A549 (cell line): ENCODE results near the gene SLF2. TPM values are rescaled to one million over a fixed set of nuclear protein-coding genes. Genes with fewer than 3 reads are reported as not detected.

Experiments
- ATAC-seq, 2 experiments: fragments of 200-7000 bp in 1 of 2; fragments of >200 bp in 1 of 2; cut with Nextera tagmentation in 1 of 2; cut with Tn5 transposase in 1 of 2; 3 replicates each; pipeline versions ENCODE4 v1.8.0 to v1.9.1; 2018 to 2020; ENCODE audit warnings: mild to moderate bottlenecking in 1 of 2, moderate library complexity in 1 of 2
- CTCF ChIA-PET: fragments of 300-600 bp; sonication (Branson Sonifier 250); formaldehyde crosslinking; extraction: SDS; loops from one replicate; lab custom pipeline; 2021; ENCODE audit warnings: antibody characterized with exemption, inconsistent platforms; lab: Yijun Ruan, JAX
- POLR2A ChIA-PET: fragments of 350-600 bp; formaldehyde crosslinking; extraction: SDS; loops from one replicate; lab custom pipeline; 2021; ENCODE audit warnings: antibody characterized with exemption, inconsistent platforms; lab: Yijun Ruan, JAX
- DNase-seq, 2 experiments: peaks; one replicate each; pipeline versions ENCODE4 v3.0.0 to v3.0.0-alpha.2; 2011 to 2016; ENCODE audit warnings: low read depth in 1 of 2, low spot score in 1 of 2
- FAIRE-seq: peaks from 2 replicates; lab custom pipeline; 2011; peaks lifted over from hg19 to GRCh38; lab: Jason Lieb, UNC
- H3K27ac ChIP-seq, 2 experiments: fragments of >200 bp; sonication (Bioruptor Twin); formaldehyde crosslinking; 3 replicates each; pipeline ENCODE4 v1.5.1; 2016 to 2017
- H3K4me1 ChIP-seq: fragments of >200 bp; sonication (Bioruptor Twin); formaldehyde crosslinking; 3 replicates; pipeline ENCODE4 v1.6.1; 2016
- H3K4me2 ChIP-seq: fragments of >200 bp; sonication (Bioruptor Twin); formaldehyde crosslinking; 3 replicates; pipeline ENCODE4 v1.6.1; 2016
- H3K4me3 ChIP-seq: fragments of >200 bp; sonication (Bioruptor Twin); formaldehyde crosslinking; 3 replicates; pipeline ENCODE4 v1.5.1; 2016
- H3K9me3 ChIP-seq: fragments of >200 bp; sonication (Bioruptor Twin); formaldehyde crosslinking; 3 replicates; pipeline ENCODE4 v1.6.1; 2016
- EHMT2 ChIP-seq: fragments of 200-600 bp; sonication (generic); IDR thresholded peaks from 2 replicates; pipeline ENCODE4 v1.6.1; 2016; ENCODE audit warnings: antibody characterized with exemption, low read depth, mild to moderate bottlenecking, moderate library complexity
- ESRRA ChIP-seq: fragments of 150-350 bp; IDR thresholded peaks from 2 replicates; pipeline ENCODE4 v1.6.1; 2014; ENCODE audit warnings: mild to moderate bottlenecking, low read length, borderline replicate concordance
- FOSB ChIP-seq: fragments of 250-450 bp; sonication (Bioruptor Pico); IDR thresholded peaks from 2 replicates; pipeline ENCODE4 v1.5.0; 2020; ENCODE audit warnings: mild to moderate bottlenecking, moderate library complexity
- HDAC2 ChIP-seq: fragments of 200-600 bp; sonication (generic); IDR thresholded peaks from 2 replicates; pipeline ENCODE4 v1.6.1; 2016
- JUNB ChIP-seq: fragments of >200 bp; sonication (Bioruptor Twin); formaldehyde crosslinking; IDR thresholded peaks from 2 replicates; pipeline ENCODE4 v1.6.1; 2016
- KDM5A ChIP-seq: fragments of 200-600 bp; sonication (generic); IDR thresholded peaks from 2 replicates; pipeline ENCODE4 v1.6.1; 2016; ENCODE audit warnings: antibody characterized with exemption, mild to moderate bottlenecking
- MYC ChIP-seq: IDR thresholded peaks from 2 replicates; pipeline ENCODE4 v1.6.1; 2012; ENCODE audit warnings: mild to moderate bottlenecking, inconsistent platforms, low read length, improper control_type of control experiment, borderline replicate concordance
- RAD21 ChIP-seq, 2 experiments: fragments of >200 bp in 1 of 2; sonication (Bioruptor Twin) in 1 of 2; formaldehyde crosslinking in 1 of 2; IDR thresholded peaks in 1 of 2; conservative IDR thresholded peaks in 1 of 2; 2 replicates in 1 of 2; 3 replicates in 1 of 2; pipeline ENCODE4 v1.6.1; 2012 to 2018; ENCODE audit warnings: inconsistent platforms in 1 of 2
- RARB ChIP-seq: fragments of 250-450 bp; sonication (Bioruptor Pico); IDR thresholded peaks from 2 replicates; pipeline ENCODE4 v1.8.0; 2021; ENCODE audit warnings: mild to moderate bottlenecking, moderate library complexity
- RFX5 ChIP-seq: fragments of 450-650 bp; IDR thresholded peaks from 2 replicates; pipeline ENCODE4 v1.7.1; 2014; ENCODE audit warnings: antibody characterized with exemption, mild to moderate bottlenecking, moderate library complexity
- RNF2 ChIP-seq: fragments of 200-600 bp; sonication (generic); IDR thresholded peaks from 2 replicates; pipeline ENCODE4 v1.6.1; 2016; ENCODE audit warnings: low read depth, mild to moderate bottlenecking, antibody characterized with exemption, moderate library complexity, borderline replicate concordance
- SREBF2 ChIP-seq: fragments of 450-650 bp; IDR thresholded peaks from 2 replicates; pipeline ENCODE4 v1.6.1; 2014; ENCODE audit warnings: mild to moderate bottlenecking, moderate library complexity
- TFCP2L1 ChIP-seq: fragments of 250-450 bp; sonication (Bioruptor Pico); IDR thresholded peaks from 2 replicates; pipeline ENCODE4 v1.5.0; 2021; ENCODE audit warnings: mild to moderate bottlenecking
- ZFP36 ChIP-seq: fragments of 450-650 bp; IDR thresholded peaks from 2 replicates; pipeline ENCODE4 v1.6.1; 2014; ENCODE audit warnings: borderline replicate concordance; ENCODE audit not compliant: partially characterized antibody
- WGBS: methylation state at CpG from one replicate; pipeline ENCODE4 v1.1.6; 2017; ENCODE audit errors: missing lambda C conversion rate; 5-methylcytosine and 5-hydroxymethylcytosine counted together
- polyA plus RNA-seq, 4 experiments: library from polyadenylated mRNA; depleted of rRNA in 3 of 4; stranded (reverse); fragments of >200 nt; fragmentation: RNase III in 1 of 4; extraction: RNeasy Plus Mini Kit Qiagen cat#74134 plus additional on column Dnase treatment in 1 of 4; gene quantifications; 2 replicates in 3 of 4; 3 replicates in 1 of 4; pipeline ENCODE4 v1.2.3, GENCODE V29; 2011 to 2017
- TF ChIP-seq, protein P1 (sequence below): fragments of 450-650 bp; IDR thresholded peaks from 2 replicates; pipeline ENCODE4 v1.6.1; 2014; ENCODE audit warnings: antibody characterized with exemption
- TF ChIP-seq, protein P2 (sequence below): fragments of >200 bp; sonication (Bioruptor Twin); formaldehyde crosslinking; IDR thresholded peaks from 3 replicates; pipeline ENCODE4 v1.5.1; 2016
- TF ChIP-seq, protein P3 (sequence below): IDR thresholded peaks from 2 replicates; pipeline ENCODE4 v1.6.1; 2012
- TF ChIP-seq, protein P4 (sequence below): fragments of >200 bp; sonication (Bioruptor Twin); formaldehyde crosslinking; IDR thresholded peaks from 3 replicates; pipeline ENCODE4 v1.6.1; 2016
- TF ChIP-seq, protein P5 (sequence below): fragments of 150-350 bp; IDR thresholded peaks from 2 replicates; pipeline ENCODE4 v1.6.1; 2014; ENCODE audit warnings: low read depth, mild to moderate bottlenecking, low read length

SLF2 gene
- polyA plus RNA-seq, 2 of the 4 experiments (the other 2 are of a cell fraction), result 13.0 to 16.6 TPM

DNA sequence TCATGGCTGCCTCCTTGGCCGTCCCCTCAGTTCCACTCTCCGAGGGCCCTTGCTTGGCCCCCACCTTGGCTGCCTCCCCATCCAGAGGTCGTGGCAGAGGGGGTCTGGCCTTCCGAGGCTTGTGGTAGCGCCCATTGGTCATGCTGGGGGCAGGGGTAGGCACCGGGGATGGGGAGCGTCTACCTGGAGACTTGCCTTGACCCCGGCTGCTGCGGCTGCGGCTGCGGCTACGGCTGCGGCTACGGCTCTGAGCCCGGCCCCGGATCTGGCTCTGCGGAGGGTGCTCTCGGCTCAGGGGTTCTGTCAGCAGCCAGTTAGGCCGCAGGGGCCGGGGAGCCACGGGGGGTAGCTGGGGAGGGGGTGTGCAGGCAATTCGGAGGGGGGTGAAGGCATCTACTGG lies 97.6 kb downstream of the SLF2 start (continued):
- TF ChIP-seq, protein P1, sequence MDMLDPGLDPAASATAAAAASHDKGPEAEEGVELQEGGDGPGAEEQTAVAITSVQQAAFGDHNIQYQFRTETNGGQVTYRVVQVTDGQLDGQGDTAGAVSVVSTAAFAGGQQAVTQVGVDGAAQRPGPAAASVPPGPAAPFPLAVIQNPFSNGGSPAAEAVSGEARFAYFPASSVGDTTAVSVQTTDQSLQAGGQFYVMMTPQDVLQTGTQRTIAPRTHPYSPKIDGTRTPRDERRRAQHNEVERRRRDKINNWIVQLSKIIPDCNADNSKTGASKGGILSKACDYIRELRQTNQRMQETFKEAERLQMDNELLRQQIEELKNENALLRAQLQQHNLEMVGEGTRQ, result no peak
- TF ChIP-seq HDAC2 (no peak), ZFP36 (no peak)

DNA sequence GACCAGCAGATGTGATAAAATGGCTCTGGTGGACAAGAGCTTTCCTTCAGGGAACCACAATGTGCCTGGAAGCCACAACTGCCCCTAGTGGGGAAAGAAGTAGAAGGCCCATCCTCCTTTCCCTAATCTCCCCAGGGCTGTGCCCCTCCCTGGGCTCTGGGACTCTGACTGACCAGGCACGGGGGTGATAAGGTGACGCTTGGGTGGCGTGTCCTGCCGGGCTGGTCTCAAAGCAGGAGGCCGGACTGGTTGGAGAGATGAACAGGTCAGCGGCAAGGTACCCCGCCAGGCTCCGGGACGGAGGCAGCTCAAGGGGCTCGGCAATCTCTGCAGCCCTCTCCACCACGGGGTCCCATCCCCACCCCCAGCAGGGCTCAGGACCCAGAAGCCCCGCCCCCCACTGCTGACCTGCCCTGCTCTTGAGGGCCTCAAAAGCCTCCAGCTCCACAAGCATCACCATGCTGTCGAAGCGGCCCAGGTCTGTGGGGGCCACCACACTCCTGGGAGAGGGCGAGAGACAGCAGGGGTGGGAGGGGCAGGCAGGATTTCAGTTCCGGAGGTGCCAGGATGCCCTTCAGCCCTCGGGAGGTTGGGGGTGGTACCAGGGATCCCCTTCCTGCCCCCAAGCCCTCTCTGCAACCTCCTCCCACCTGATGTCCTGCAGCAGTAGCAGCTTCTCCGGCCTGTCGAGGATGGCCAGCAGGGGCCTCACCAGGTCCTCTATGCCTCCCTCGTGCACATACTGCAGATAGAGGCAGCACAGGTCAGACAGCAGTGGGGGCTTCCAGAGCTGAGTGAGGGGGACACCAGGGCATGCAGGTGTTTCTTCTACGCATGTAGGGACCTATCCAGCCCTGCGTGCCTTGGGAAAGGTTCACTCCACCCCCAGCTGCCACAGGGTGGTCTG lies 99.0 kb downstream of the SLF2 start:
- 69% methylated on average over 15 of the region's 22 CpGs for WGBS
- POLR2A ChIA-PET, result interaction anchor here (0.8 to 1.3 kb wide), 4 partner anchors 12 to 47 kb away, joined by 3 to 7 read pairs (median 4); partner anchors contain the start of gene LZTS2
- H3K4me2 ChIP-seq, result peak overlapping the region; percentile 51; the same call in 1 of the 3 replicates
- peak; percentile 42 to 54; a peak in 5 of 6 replicates for ATAC-seq
- DNase-seq, result peak; percentile 55 to 62
- peaks cover 32% of the 10 kb centered on the region for H3K4me1 ChIP-seq
- no peak for FAIRE-seq
- H3K4me3 ChIP-seq, result no peak overlapping the region
- H3K9me3 ChIP-seq, result no peaks in the 10 kb centered on the region
- TF ChIP-seq, protein P2, sequence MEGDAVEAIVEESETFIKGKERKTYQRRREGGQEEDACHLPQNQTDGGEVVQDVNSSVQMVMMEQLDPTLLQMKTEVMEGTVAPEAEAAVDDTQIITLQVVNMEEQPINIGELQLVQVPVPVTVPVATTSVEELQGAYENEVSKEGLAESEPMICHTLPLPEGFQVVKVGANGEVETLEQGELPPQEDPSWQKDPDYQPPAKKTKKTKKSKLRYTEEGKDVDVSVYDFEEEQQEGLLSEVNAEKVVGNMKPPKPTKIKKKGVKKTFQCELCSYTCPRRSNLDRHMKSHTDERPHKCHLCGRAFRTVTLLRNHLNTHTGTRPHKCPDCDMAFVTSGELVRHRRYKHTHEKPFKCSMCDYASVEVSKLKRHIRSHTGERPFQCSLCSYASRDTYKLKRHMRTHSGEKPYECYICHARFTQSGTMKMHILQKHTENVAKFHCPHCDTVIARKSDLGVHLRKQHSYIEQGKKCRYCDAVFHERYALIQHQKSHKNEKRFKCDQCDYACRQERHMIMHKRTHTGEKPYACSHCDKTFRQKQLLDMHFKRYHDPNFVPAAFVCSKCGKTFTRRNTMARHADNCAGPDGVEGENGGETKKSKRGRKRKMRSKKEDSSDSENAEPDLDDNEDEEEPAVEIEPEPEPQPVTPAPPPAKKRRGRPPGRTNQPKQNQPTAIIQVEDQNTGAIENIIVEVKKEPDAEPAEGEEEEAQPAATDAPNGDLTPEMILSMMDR, result peak; percentile 27; the same call in 2 of the 3 replicates
- TF ChIP-seq RNF2, result no peak
- TF ChIP-seq, all 56 proteins: peak for 1
- CTCF ChIA-PET, result interaction anchor here (0.5 to 11.4 kb wide), 18 partner anchors 7 to 1373 kb away, joined by 3 to 308 read pairs (median 4); partner anchors contain the start of genes LZTS2, MRPL43, PDZD7 and SFXN3
- peak overlapping the region; percentile 15 to 70; a peak in 4 of 6 replicates for H3K27ac ChIP-seq

DNA sequence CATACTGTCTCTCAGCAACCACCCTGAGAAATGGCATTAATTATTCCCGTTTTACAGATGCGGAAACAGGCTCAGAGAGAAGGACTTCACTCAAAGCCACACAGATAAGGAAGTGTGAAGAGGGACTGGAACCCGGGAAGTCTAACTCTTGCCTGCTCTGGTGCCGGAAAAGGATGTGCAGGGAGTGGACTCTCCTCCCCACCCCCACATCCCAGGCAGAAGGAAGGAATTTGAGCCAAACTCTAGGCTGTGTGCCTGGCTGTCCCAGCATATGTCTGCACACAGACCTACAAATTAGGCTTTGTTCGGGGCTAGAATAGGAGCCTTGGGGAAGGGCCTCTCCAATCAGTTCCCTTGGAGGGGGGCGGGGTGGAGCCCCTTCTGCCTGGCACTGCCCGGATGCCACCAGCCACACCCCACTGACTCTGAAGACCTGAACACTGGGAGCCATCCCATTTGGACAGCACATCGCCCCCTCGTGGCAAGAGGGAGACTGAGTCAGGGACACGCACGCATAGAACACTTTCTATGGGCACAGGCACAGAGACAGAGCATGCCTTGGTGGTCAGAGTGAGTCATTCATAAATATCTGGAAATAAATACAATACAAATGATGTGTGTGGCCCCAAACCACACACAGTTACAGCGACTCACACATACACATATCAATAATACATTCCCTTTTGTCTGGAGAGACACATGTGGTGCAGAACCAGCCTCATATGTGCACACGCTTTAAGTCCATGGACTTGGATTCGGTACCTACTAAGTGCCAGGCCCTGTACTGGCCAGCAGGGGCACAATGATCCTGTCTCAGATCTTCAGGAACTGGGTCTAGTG lies 100.0 kb downstream of the SLF2 start:
- ATAC-seq (peak; percentile 78 to 90), FAIRE-seq (peak; percentile 98), DNase-seq (peak; percentile 94 to 97)
- H3K27ac ChIP-seq, result peak overlapping the region; percentile 15 to 70; a peak in 5 of 6 replicates
- no peak overlapping the region for H3K4me3 ChIP-seq
- peak overlapping the region; percentile 51 for H3K4me2 ChIP-seq
- no peaks in the 10 kb centered on the region for H3K9me3 ChIP-seq
- ChIA-PET CTCF (interaction anchor here (1.2 to 11.4 kb wide), 7 partner anchors 10 to 44 kb away, joined by 4 to 608 read pairs (median 24); partner anchors contain the start of genes LZTS2, MRPL43, PDZD7 and SFXN3), POLR2A (interaction anchor here (1.0 kb wide), 1 partner anchor 46 kb away, joined by 3 read pairs; no protein-coding TSS in a partner anchor)
- peaks cover 32% of the 10 kb centered on the region for H3K4me1 ChIP-seq
- WGBS, result 21% methylated on average over 13 of the region's 14 CpGs
- TF ChIP-seq RARB (CRISPR knock-in tag), result no peak
- peak; percentile 54 to 67 for TF ChIP-seq RAD21 (conservative IDR thresholded peaks at IDR 0.05 in 1 of 2, IDR thresholded peaks at IDR 0.05 in 1 of 2)
- peak; percentile 41; the same call in 1 of the 2 replicates for TF ChIP-seq MYC
- TF ChIP-seq EHMT2, result no peak
- no peak for TF ChIP-seq RNF2
- no peak for TF ChIP-seq TFCP2L1 (CRISPR knock-in tag)
- TF ChIP-seq, protein P3, sequence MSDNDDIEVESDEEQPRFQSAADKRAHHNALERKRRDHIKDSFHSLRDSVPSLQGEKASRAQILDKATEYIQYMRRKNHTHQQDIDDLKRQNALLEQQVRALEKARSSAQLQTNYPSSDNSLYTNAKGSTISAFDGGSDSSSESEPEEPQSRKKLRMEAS, result peak; percentile 81
- TF ChIP-seq ESRRA, result no peak
- TF ChIP-seq, protein P2, result peak; percentile 95
- no peak for TF ChIP-seq RFX5
- TF ChIP-seq, protein P1, result no peak
- TF ChIP-seq, protein P4, sequence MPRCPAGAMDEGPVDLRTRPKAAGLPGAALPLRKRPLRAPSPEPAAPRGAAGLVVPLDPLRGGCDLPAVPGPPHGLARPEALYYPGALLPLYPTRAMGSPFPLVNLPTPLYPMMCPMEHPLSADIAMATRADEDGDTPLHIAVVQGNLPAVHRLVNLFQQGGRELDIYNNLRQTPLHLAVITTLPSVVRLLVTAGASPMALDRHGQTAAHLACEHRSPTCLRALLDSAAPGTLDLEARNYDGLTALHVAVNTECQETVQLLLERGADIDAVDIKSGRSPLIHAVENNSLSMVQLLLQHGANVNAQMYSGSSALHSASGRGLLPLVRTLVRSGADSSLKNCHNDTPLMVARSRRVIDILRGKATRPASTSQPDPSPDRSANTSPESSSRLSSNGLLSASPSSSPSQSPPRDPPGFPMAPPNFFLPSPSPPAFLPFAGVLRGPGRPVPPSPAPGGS, result no peak
- TF ChIP-seq KDM5A, result no peak
- TF ChIP-seq, protein P5, sequence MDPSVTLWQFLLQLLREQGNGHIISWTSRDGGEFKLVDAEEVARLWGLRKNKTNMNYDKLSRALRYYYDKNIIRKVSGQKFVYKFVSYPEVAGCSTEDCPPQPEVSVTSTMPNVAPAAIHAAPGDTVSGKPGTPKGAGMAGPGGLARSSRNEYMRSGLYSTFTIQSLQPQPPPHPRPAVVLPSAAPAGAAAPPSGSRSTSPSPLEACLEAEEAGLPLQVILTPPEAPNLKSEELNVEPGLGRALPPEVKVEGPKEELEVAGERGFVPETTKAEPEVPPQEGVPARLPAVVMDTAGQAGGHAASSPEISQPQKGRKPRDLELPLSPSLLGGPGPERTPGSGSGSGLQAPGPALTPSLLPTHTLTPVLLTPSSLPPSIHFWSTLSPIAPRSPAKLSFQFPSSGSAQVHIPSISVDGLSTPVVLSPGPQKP, result no peak
- no peak for TF ChIP-seq JUNB
- peak; percentile 56; the same call in 1 of the 2 replicates for TF ChIP-seq HDAC2
- no peak for TF ChIP-seq SREBF2
- no peak for TF ChIP-seq FOSB (CRISPR knock-in tag)
